NCI-H128 (cell line): ENCODE data around the gene COBLL1.
"Not testable (repeated sequence)": the region's sequence is repeated elsewhere in the genome, so short reads cannot be mapped to it uniquely, and the experiment has no call there.

Source experiments
- DNase-seq: peaks from one replicate; lab custom pipeline; 2025; ENCODE audit not compliant: unreplicated experiment; lab: John Stamatoyannopoulos, UW

COBLL1 gene

DNA sequence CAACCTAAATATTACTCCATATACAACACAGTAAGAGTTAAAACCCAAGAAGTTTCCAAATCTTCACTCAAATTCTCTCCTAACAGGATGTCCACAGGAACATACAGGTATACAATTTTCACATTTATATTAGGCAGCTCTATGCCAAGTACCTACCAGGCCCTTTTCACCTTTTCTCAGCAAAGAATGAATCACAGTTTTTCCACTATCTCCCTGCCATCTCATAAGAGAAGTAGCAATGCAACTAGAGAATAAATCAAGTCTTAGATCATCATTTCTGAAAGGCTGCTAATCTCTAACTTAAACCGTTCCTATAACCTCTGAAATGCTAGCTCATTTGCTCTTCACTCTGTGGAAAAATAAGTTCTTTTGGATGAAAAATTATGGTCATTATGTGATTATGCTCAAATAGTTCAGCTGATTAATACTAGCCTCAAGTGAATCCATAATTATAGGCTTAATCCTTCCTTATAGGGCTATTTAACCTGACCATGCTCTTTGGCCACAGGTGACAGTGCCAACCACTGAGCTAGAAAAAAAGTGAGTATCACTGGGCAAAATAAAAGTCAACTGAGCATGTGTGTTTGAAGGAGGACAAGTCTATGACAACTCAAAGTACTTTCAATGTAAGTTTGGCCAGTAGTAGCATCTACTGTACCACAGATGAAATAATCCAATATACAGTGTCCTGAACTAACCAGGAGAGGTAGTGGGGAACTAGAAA lies 79.7 kb downstream of the COBLL1 start:
- DNase-seq, result no peak

DNA sequence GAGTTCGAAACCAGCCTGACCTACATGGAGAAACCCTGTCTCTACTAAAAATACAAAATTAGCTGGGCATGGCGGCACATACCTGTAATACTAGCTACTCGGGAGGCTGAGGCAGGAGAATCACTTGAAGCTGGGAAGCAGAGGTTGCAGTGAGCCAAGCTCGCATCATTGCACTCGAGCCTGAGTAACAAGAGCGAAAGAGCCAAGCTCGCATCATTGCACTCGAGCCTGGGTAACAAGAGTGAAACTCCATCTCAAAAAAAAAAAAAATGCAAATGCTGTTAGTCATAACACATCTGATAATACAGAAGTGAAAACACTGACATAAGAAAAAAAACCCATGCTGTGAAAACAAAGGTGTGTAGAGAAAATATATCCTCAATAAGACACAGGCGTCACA lies 80.4 kb downstream of the COBLL1 start:
- DNase-seq, result not testable (repeated sequence)

DNA sequence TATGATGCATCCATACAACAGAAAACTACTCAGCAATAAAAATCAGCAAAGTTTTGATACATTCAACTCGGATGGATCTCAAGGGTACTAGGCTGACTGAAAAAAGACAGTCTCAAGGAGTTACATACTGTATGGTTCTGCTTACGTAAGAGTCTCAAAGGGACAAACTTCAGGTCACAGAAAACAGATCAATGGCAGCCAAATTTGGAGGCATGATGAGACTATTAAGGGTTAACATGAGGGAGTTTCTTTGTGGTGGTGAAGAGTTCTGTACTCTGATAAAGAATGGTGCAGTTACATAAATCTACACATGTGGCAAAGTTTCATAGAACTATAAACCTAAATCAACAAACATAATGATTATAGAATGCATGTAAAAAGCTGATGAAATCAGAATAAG lies 81.4 kb downstream of the COBLL1 start:
- no peak for DNase-seq

DNA sequence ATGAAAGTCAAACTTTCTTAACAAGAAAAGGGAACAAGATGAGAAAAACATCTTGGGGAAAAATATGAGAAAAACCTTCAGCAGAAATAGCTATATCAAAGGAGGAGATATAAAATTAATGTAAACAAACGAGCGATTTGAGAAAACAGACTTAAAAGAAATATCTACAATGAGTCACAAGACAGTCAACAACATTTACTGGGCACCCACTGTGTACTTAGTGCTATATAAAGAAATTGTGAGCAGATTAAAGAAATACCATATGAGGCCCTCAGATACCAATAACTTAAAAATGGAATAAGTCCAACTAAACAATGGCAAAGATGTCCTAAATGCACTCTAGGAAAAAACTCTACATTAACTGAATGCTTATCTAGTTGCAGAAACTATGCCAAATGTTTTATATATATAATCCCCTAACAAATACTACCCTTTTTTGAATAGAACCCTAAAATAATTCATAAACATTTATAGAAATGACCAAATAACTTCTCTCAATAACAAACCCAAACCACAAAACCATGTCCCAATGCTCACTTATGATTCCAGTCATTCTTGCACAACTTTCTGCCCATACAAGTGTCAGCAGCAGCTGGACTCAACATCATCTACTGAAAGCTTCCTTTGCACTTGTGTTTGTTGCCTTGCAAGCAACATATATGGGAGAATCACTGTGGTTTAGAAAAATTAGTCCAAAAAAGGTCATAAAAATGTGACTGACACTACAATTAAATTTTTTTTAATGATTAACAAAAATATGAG lies 83.5 kb downstream of the COBLL1 start:
- no peak for DNase-seq

DNA sequence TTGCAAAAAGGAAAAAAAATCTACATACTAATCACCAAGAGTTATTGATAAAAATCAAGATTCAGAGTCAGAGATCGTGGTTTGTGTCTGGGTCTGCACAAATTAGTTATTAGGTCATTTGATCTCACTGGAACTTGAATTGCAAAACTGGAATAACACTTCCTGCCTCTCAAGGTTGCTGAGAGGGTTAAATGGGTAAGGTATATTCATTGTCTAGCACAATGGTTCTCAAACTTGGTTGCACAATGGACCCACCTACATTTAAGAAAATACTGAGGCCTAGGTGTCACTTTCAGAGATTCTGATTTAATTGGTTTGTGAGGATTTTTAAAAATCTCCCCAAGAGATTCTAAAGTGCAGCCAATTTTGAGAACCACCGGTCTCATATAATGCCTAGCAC lies 84.8 kb downstream of the COBLL1 start:
- DNase-seq, result no peak

DNA sequence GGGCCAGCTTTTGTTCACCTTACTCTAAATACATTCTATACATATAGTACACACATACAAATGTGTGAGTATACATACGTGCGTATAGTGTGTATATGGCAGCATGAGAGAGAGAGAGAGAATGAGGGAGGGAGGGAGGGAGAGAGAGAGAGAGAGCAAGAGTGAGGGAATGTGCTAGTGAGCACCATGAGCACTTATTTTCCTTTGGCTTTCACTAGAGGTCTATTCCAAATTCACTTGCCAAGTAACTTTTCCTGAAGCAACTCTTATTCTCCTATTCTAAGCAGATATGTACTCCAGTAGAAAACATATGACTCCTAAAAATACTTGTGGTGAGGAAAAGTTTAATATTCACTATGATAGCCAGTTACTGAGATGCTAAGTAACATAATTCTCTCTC lies 85.7 kb downstream of the COBLL1 start:
- no peak for DNase-seq

DNA sequence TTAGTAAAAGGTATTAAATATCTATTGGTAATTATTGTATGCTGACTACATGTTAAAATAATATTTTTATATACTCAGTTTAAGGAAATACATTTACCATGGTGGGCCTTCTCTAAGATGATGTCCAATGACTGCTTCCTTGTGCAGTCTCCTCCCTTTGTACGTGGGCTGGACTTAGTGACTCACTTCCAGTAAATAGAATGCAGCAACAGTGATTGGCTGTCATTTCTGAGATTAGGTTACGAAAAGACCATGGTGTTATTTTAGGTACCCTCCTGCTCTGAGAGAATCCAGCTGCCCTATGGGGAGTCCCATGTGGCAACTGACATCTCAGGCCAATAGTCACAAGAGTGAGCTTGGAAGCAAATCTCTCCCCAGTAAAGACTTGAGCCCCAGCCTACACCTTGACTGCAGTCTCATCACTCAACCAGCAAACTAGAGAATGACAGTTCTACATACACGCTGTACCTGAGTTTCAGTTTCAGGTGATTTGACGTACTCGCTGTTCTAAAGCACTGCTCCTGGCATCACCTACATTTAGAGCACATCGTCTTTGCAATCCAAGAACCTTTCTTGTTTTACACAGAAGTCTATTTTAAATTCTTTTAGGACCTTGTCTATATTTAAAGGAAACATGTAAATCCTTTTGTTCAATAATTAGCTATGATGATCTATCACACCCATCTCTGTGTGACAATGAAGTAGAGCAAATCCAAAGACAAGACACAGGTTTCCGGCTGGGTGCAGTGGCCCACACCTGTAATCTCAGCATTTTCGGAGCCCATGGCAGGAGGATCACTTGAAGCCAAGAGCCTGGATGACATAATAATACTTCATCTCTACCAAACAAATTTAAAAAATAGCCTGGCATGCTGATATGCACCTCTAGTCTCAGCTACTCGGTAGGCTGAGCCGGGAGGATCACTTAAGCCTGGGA lies 87.2 kb downstream of the COBLL1 start:
- DNase-seq, result no peak

DNA sequence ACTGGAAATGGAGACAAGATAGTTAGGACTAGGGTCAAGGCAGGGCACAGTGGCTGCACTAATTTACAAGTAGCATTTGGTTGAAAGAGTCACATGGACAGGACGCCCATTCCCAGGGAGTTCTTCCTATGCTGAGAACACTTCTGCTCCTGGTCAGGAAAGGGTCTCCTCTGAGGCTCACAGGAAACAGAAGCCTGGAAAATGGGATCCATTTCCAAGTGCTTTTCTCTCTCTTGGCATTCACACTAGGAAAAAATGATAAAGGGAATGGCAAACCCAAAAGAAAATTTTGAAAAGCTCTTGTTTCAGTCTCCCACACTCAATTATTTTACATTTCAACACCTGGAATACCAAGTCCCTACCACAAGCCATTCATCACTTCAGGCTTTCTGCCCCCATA lies 88.7 kb downstream of the COBLL1 start:
- no peak for DNase-seq

DNA sequence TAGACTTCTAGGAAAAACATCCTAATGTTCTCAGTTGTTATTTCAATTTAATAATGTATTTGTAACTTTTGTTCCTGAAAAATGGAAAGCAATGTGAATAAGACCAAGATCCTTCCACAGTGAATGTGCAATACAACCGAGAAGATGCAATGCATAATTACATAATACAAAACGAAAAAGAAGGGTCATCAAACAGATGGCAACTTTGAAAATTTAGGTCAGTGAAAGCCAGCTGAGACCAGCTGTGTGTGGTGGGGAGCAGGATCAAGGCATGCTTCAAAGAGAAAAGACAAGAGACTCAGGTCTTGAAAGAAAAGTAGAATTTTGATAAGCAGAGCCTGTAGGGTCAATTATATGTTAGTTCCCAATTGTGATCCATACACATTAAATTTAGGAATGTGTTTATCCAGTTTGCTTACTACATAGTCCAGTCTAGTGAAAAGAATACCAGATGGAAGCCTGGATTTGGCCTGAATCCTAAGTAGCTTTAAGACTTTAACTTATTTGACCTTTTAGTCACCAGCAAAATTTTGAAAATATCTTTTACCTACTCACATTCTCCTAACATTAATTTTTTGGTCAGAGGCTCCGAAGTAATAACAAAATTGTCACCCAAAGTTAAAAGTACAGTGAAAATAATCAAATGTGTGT lies 93.7 kb downstream of the COBLL1 start:
- DNase-seq, result no peak

DNA sequence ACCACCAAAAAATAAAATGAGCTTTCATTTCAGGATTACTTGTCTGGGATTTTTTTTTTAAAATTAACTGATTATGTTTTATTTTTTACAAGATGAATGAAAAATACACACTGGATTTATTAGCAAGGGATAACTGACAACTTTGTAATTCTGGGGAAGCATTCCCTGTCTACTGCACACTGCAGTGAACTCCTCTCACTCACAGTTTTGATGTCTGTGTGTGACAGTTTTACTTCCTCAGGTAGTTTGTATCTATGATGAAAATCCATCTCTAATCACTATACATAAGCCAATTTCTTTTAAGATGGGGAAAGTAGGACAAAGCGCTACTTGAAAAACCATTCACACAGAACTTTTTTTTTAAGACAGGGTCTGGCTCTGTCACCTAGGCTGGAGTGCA lies 94.5 kb downstream of the COBLL1 start:
- DNase-seq, result no peak

DNA sequence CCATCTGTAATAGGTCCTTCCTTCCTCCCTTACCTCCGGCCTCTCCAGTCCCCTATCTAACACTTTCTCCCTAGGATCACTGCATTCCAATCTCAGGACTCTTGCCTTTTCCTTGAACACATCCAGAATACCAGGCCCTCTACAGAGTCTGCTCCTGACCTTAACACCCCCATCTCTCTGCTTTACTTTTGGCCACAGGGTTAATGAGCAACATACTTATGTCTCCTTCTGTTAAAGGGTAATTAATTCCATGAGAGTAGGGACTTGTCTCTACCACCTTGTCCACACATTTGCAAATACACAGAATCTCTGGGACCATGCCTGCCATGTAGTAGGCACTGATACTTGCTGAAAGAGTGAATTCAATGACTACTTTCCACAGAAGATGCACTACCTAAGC lies 94.9 kb downstream of the COBLL1 start:
- DNase-seq, result no peak

DNA sequence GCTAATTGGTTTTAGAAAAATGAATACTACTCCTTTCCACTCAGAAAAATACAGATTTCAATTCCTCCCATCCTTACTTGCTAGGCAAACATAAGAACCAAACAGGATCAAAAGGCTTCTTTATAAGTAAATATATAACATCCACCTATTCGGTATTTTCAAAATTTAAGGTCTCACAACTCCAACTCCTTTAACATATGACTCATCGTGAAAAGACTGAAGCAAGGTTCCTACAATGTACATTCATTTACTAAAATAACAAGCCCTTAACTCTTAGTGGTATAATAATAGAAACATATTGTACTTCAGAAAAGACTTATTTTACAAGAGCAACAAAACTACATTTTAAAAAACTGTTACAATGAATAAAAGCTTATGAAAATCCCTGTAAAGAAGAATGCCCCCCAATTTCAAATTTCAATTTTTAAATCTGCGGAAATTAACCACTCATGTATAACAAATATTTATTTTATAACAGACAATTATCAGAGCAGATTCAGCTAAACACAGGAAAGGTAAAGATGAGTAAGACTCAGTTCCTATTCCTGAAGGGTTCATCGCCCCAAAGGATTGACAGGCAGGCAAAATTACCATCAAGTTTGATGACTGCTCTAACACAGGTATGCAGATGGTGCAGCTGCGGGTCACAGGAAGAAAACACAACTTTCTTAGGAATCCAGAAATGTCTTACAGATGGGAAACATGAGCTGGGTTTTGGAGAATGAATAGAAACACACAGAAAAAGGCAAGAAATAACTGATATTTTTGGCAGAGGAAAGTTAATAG lies 96.4 kb downstream of the COBLL1 start:
- no peak for DNase-seq

DNA sequence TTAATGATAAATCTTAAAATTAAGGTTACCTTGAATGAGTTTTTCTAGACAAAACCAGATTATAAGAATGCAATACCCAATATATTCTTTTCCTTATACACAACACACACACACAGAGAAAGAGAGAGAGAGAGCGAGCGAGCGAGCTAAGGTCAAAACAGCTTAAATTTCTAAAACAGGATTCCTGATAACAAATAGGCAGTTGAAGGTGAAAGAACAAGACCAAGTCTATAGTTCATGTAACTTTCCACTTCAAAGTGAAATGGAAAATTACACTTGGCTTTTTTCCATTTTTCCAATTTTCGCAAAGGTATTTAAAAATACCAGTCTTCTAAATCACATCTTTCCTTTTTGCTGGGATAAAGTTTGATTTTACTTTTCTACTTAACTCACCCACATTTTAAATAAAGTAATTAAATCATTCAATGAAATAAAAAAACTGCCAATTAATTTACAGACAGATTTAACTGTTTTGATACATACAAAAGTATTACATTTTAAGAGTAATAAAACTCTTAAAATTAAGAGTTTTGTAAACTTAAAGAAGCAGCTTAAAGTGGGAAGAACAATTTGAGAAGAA lies 98.8 kb downstream of the COBLL1 start:
- DNase-seq, result no peak

DNA sequence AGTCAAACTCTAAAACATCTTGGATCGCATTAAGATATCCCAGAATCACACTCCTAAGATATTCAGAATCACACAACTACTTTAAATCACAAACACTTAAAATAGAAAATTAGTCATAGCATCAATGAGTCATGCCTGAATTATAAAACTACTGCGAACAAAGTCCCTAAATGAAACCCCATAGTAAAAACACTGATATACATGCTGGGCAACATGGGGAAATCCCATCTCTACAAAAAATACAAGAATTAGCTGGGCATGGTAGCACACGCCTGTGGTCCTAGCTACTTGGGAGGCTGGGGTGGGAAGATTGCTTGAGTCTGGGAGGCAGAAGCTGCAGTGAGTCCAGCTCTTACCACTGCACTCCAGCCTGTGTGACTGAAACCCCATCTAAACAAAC lies 101.7 kb downstream of the COBLL1 start:
- DNase-seq, result no peak

DNA sequence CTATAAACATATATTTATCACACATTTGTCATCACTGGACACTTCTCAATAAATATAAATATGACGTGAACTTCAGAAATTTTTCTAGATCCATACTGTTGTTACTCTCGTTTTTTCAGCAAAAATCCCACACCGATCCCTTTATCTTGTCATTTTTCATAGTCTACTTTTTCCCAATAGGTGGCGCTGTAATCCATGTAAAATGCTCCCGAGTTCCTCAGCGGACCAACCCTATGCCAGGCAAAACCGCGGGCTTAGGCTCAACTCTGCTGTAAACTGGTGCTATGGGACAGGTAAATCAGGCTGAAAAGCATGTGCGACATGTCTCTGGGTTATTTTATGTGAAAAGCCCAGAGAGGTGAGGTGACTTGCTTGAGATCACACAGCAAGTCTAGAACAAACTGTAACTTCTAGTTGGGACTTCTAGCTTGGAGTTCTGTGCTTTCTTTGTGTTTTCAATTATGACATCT lies 104.0 kb downstream of the COBLL1 start:
- peak; percentile 21 for DNase-seq

DNA sequence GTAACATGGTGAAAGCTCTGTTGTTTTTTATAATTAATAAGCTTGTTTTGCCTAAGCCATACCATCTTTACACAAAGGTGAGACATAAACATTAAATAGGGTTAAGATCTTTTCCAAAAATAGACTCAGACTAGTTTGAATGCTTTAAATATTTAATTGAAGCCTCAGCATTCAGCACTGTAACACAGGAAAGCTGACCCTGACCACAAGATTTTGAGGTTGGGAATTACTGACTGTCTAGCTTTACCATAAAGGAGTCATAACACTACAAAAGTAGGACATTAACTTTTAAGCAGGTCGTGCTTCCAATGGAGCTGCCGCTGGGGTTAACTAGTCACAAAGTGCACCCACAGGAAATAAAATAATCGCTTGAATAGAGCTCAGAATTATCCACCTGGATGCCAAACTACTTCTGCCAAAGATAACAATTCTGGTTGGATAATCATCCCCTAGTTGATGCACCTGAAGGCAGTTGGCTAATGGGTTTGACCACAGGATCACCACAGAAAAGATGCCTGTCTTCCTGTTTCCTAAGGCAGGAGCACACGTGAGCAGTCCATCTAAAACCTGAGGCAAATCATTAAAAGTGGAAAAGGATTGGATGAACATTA lies 106.2 kb downstream of the COBLL1 start:
- no peak for DNase-seq

DNA sequence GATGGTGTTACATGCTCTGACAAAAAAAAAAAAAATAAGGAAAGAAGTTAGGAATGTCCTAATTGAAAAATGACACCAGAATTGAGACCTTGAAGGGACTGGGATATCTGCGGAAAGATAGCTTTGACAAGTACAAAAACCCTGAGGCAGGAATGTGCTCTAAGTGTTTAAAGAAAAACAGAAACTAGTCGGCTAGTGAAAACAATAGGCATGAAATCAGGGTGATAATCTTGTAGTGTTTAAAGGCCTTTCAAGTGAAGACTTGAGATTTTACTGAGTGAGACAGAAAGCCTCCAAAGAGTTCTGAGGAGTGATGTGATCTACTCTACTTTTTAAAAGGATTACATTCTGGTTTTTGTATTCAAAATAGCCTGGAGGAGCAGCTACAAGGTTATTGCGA lies 107.4 kb downstream of the COBLL1 start:
- DNase-seq, result no peak

DNA sequence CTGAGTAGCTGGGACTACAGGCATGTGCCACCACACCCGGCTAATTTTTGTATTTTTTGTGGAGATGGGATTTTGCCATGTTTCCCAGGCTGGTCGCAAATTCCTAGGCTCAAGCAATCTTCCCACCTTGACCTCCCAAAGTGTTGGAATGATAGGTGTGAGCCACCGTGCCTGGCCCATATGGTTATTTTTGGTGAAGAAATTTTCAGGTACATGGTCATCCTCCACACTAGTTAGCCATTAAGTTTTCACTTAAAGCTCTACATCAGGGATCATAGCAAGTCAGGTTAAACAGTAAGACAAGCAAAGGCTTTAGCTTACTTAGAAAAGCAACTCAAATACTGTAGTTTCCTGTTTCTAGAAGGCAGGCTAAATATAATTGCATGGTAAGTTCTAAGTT lies 116.1 kb downstream of the COBLL1 start:
- no peak for DNase-seq

DNA sequence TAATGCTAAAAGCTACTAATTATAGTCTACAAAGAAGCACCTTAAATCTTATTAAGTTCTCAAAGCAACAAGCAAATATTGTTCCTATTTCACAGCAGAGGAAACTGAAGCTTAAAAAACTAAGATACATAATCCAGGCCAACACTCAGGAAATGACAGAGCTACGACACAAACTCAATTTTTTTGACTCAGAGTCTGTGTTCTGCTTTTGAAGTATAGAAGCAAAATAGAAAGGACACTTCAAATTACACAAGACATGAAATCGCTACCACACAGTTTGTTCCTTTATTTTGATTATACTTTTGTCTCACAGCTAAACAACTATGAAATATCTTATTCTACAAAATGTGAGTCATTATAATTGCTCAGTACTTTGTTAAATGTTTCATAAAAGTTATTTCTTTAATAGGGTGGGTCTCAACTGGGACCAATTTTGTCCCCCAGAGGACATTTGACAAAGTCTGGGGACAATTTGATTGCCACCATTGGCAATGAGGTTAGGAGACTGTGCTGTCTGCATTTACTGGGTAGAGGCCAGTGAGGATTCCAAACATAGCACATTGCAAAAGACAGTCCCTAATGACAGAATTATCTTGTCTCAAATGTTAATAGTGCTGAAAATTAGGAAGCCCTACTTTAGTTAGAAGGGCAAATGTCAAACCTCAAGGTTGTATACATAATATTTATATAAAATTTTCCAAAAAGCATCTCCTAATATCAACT lies 118.8 kb downstream of the COBLL1 start:
- no peak for DNase-seq
